ENCODE measurements around the gene WDFY4.

The WDFY4 gene

GRCh38 chr10:48684463-48684791 lies 246 bp upstream of the WDFY4 start:
- peaks cover 34% of the 10 kb centered on the region for H3K36me3 Mint-ChIP-seq (ENCODE audit: low read depth)
- peak overlapping the region; percentile 98 for H3K27ac Mint-ChIP-seq
- peaks cover 41% of the 10 kb centered on the region for H3K4me1 Mint-ChIP-seq (ENCODE audit: low read depth)
- H3K27me3 Mint-ChIP-seq = no peaks in the 10 kb centered on the region
- H3K4me3 Mint-ChIP-seq = peak overlapping the region; percentile 84
- intact Hi-C loops (cut with micrococcal nuclease) = no loop called here
- H3K9me3 Mint-ChIP-seq = no peaks in the 10 kb centered on the region

DNA sequence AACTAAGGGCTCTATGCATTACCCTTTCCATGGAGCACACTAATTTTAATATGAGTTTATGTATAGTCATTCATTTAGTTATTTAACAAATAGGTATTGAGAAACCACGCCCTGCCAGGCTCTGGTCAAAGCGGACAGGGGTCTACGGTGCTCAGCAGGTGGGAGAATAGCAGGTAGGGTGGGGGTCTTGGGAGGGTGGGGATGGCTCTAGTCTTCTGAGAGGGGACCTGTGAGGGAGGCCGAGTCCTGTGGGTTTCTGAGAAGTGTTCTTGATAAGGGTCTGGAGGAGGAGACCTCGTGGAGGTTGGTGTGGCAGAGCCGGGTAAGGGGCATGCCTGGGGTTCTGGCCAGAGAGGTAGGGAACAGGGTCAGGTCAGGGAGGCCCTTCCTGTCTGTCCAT lies 1.1 kb downstream of the WDFY4 start:
- intact Hi-C loops (cut with micrococcal nuclease) = no loop called here
- peak overlapping the region; percentile 84 for H3K4me3 Mint-ChIP-seq

GRCh38 chr10:48690791-48691660 lies 6.4 kb downstream of the WDFY4 start:
- peaks cover 72% of the 10 kb centered on the region for H3K4me1 Mint-ChIP-seq (ENCODE audit: low read depth)
- no peaks in the 10 kb centered on the region for H3K9me3 Mint-ChIP-seq
- no peaks in the 10 kb centered on the region for H3K27me3 Mint-ChIP-seq
- peak overlapping the region; percentile 64 for H3K4me3 Mint-ChIP-seq
- intact Hi-C loops (cut with micrococcal nuclease) = no loop called here
- H3K36me3 Mint-ChIP-seq (ENCODE audit: low read depth) = peaks cover 86% of the 10 kb centered on the region
- peak overlapping the region; percentile 45 for H3K27ac Mint-ChIP-seq

More for the DNA sequence above, 1.1 kb downstream of the WDFY4 start:
- H3K27ac Mint-ChIP-seq = peak overlapping the region; percentile 98
- no peaks in the 10 kb centered on the region for H3K9me3 Mint-ChIP-seq
- peaks cover 54% of the 10 kb centered on the region for H3K4me1 Mint-ChIP-seq (ENCODE audit: low read depth)
- H3K27me3 Mint-ChIP-seq = no peaks in the 10 kb centered on the region
- H3K36me3 Mint-ChIP-seq (ENCODE audit: low read depth) = peaks cover 47% of the 10 kb centered on the region

DNA sequence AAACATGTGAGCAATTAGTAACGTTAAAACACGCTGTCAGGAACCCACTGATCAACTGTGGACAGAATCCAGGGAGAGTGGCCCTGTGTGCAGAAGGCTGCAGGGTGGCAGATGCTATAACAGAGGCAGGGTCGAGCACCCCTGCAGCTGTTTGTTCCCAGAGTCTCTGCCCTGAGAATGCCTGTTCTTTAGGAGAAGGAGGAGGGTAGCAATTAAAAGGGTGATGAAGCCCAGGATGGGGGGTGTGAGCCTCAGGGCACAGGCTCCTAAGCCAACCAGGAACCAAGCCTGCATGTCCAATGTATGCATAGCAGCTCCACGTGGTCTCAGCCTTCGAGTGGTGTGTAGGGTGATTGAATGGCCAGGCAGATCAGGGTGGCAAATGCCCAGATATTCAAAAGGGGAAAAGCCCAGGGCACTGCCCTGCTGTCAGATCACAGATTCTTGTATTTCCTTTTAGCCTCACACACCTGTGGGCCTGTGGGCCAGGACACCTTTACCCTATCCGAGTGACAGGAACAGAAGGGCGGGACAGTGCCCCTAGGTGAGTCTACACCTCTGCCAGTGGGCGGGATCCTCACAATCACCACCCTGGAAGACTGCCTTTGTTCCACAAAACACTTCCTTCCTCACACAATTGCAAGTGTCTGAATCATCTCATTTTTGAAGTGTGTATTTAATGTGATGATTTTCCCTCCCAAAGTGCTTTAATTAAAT lies 7.3 kb downstream of the WDFY4 start:
- H3K9me3 Mint-ChIP-seq = no peaks in the 10 kb centered on the region
- H3K27me3 Mint-ChIP-seq = no peaks in the 10 kb centered on the region
- H3K36me3 Mint-ChIP-seq (ENCODE audit: low read depth) = peaks cover 91% of the 10 kb centered on the region
- peak overlapping the region; percentile 64 for H3K4me3 Mint-ChIP-seq
- intact Hi-C loops (cut with micrococcal nuclease) = no loop called here
- peaks cover 80% of the 10 kb centered on the region for H3K4me1 Mint-ChIP-seq (ENCODE audit: low read depth)
- H3K27ac Mint-ChIP-seq = peak overlapping the region; percentile 45

- Mint-ChIP-seq H3K4me1 (ENCODE audit: low read depth) (peaks cover 88% of the 10 kb centered on the region), H3K36me3 (ENCODE audit: low read depth) (peaks cover 96% of the 10 kb centered on the region), H3K4me3 (peak overlapping the region; percentile 30), H3K9me3 (no peaks in the 10 kb centered on the region), H3K27ac (peak overlapping the region; percentile 45), H3K27me3 (no peaks in the 10 kb centered on the region)
- intact Hi-C loops (cut with micrococcal nuclease) = no loop called here
Observed at GRCh38 chr10:48692748-48693147, 8.1 kb downstream of the WDFY4 start.

GRCh38 chr10:48693206-48693605 lies 8.5 kb downstream of the WDFY4 start:
- Mint-ChIP-seq H3K36me3 (ENCODE audit: low read depth) (peaks cover 96% of the 10 kb centered on the region), H3K27me3 (no peaks in the 10 kb centered on the region), H3K9me3 (no peaks in the 10 kb centered on the region), H3K27ac (peak overlapping the region; percentile 45), H3K4me3 (peak overlapping the region; percentile 30), H3K4me1 (ENCODE audit: low read depth) (peaks cover 93% of the 10 kb centered on the region)
- intact Hi-C loops (cut with micrococcal nuclease) = no loop called here

DNA sequence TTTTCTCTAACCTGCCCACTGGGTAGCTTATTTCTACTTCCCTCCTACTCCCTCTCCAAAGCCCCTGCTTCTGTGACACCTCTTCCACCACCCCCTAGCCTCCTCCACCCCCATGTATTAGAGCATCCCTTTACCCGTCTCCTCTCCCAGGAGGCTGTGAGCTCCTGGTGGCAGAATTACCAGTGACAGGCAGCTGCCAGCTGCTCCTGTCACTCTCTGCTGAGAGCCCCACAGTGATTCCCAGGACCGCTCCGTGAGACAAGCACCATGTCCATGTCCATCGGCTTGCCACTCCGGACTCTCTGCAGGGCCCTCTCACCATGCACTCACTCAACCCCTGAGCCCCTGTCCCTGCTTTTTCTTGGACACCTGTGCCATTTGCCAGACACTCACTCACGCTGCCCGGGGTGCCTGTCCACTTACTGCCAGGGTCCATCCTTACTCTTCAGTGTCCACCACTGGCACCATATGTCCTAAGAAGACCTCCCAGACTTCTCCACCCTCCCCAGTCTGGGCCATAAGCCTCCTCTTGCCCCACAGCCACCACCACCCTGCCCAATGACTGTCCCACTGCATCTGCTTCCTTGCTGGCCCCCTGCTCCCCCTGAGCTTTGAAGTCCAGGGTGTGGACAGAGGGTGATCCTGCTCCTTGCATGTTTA lies 9.8 kb downstream of the WDFY4 start:
- Mint-ChIP-seq H3K9me3 (no peaks in the 10 kb centered on the region), H3K36me3 (ENCODE audit: low read depth) (peaks cover 100% of the 10 kb centered on the region), H3K27me3 (no peaks in the 10 kb centered on the region), H3K4me1 (ENCODE audit: low read depth) (peaks cover 97% of the 10 kb centered on the region), H3K4me3 (peak overlapping the region; percentile 28), H3K27ac (peak overlapping the region; percentile 47)
- intact Hi-C loops (cut with micrococcal nuclease) = no loop called here

- Mint-ChIP-seq H3K27ac (no peak overlapping the region), H3K27me3 (no peaks in the 10 kb centered on the region), H3K9me3 (no peaks in the 10 kb centered on the region), H3K36me3 (ENCODE audit: low read depth) (peaks cover 100% of the 10 kb centered on the region), H3K4me3 (no peak overlapping the region), H3K4me1 (ENCODE audit: low read depth) (peaks cover 97% of the 10 kb centered on the region)
- intact Hi-C loops (cut with micrococcal nuclease) = no loop called here
Observed at GRCh38 chr10:48695636-48696534, 11.2 kb downstream of the WDFY4 start.

DNA sequence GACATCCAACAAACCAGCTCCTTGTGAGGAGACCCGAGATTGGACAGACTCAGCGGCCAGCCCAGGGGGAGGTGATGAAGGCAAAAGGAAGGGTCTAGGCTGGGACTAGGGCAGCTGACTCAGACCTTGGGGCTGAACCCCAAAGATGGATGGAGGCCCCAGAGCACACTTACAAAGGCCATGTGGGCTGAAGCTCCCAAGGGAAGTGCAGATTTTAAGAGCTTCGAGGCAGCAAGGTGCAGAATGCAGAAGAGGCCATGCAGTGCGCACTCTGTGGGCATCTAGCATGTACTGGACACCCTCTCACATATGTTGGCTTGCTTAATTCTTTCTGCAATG lies 11.8 kb downstream of the WDFY4 start:
- intact Hi-C loops (cut with micrococcal nuclease) = no loop called here
- H3K9me3 Mint-ChIP-seq = no peaks in the 10 kb centered on the region

DNA sequence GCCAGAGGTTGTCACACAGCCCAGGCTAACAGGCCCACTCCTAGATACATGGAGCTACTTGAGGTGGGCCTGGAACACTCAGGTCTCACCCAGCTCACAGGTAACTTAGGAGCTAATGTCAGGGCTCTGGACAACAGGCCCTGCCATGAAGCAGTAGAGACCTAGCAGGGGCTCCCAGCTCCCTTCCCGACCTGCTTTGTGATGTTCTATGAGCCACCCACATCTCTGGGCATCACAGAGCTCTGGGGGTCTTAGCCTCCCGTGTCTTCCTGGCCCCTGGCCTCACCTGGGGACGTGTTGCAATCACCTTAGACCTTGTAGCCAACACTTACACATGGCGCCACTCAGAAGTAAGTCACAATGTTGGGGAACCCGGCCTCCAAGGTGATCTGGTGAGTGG lies 12.4 kb downstream of the WDFY4 start:
- H3K36me3 Mint-ChIP-seq (ENCODE audit: low read depth) = peaks cover 98% of the 10 kb centered on the region
- H3K4me3 Mint-ChIP-seq = no peak overlapping the region
- H3K27me3 Mint-ChIP-seq = no peaks in the 10 kb centered on the region
- H3K27ac Mint-ChIP-seq = peak overlapping the region; percentile 48
- no peaks in the 10 kb centered on the region for H3K9me3 Mint-ChIP-seq
- peaks cover 96% of the 10 kb centered on the region for H3K4me1 Mint-ChIP-seq (ENCODE audit: low read depth)
- intact Hi-C loops (cut with micrococcal nuclease) = no loop called here

More for the DNA sequence above, 11.8 kb downstream of the WDFY4 start:
- H3K4me3 Mint-ChIP-seq = no peak overlapping the region
- H3K27me3 Mint-ChIP-seq = no peaks in the 10 kb centered on the region
- peaks cover 100% of the 10 kb centered on the region for H3K36me3 Mint-ChIP-seq (ENCODE audit: low read depth)
- peaks cover 97% of the 10 kb centered on the region for H3K4me1 Mint-ChIP-seq (ENCODE audit: low read depth)
- no peak overlapping the region for H3K27ac Mint-ChIP-seq

- Mint-ChIP-seq H3K27ac (peak overlapping the region; percentile 48), H3K36me3 (ENCODE audit: low read depth) (peaks cover 96% of the 10 kb centered on the region)
- intact Hi-C loops (cut with micrococcal nuclease) = no loop called here
Observed at GRCh38 chr10:48697821-48698764, 13.4 kb downstream of the WDFY4 start.

GRCh38 chr10:48699011-48699627 lies 14.4 kb downstream of the WDFY4 start:
- Mint-ChIP-seq H3K36me3 (ENCODE audit: low read depth) (peaks cover 96% of the 10 kb centered on the region), H3K9me3 (no peaks in the 10 kb centered on the region), H3K27me3 (no peaks in the 10 kb centered on the region), H3K4me3 (no peak overlapping the region), H3K27ac (peak overlapping the region; percentile 5), H3K4me1 (ENCODE audit: low read depth) (peaks cover 99% of the 10 kb centered on the region)
- intact Hi-C loops (cut with micrococcal nuclease) = no loop called here

More at GRCh38 chr10:48697821-48698764, 13.4 kb downstream of the WDFY4 start:
- no peaks in the 10 kb centered on the region for H3K9me3 Mint-ChIP-seq
- no peaks in the 10 kb centered on the region for H3K27me3 Mint-ChIP-seq
- peaks cover 96% of the 10 kb centered on the region for H3K4me1 Mint-ChIP-seq (ENCODE audit: low read depth)
- H3K4me3 Mint-ChIP-seq = no peak overlapping the region
